Limb (tissue), 2 donors: ENCODE results near the gene PCP4L1.
A peak's percentile ranks its signal among the peaks of the same experiment; 100 is the strongest.
"Not testable (repeated sequence)": the region's sequence is repeated elsewhere in the genome, so short reads cannot be mapped to it uniquely, and the experiment has no call there.

ENCODE experiments used
- DNase-seq, 2 donors: peaks; one replicate each; pipeline ENCODE4 v3.0.0-alpha.2; 2016; ENCODE audit errors: extremely low spot score in 2 of 2

PCP4L1 gene

DNA sequence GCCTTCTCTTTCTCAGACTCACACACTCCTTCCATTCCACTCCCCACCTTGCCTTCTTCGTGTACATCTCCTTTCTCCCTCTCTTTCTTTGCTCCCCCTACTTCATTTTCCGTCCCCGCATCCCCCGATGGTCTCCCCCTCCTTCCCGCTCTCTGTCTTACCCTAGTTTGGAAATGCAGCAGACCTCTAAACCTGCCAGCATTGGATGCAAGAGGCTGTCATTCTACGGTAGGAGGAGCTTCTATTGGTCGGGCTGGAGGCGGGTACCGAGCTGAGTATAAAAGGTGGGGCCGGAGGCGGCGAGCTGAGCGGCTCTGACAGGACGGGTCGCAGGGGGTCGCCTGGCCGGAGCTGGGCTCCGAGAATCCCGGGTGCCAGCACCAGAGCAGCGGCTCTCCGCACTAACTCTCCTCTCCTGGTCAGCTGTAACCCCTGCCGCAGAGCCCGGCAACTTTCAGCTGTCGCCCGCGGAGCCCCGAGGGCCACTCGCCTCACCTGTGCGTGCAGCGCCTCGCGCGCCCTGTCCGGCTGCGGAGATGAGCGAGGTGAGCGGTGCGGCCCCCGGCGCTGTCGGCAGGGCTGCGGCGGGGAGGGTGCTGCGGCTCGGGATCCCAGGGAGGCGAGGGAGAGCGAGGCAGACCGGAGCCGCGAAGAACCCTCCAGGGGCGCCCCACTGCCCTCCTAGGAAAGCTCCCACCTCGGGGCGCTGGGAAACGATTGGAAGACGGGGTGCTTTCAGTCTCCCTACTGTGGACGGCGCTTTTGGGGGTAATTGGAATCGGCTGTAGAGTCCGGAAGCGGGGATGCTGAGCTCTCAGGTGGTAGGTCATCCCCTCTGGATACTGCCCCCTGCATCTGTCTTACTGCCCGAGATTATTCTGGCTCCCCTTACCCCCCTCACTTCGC is at the start of gene PCP4L1:
Gene PCP4L1 (plus strand): TSS at position 307 of the 906 bp plus-strand sequence. CDS start 230 bp downstream, at position 537.
- peak; percentile 21 to 66 for DNase-seq

DNA sequence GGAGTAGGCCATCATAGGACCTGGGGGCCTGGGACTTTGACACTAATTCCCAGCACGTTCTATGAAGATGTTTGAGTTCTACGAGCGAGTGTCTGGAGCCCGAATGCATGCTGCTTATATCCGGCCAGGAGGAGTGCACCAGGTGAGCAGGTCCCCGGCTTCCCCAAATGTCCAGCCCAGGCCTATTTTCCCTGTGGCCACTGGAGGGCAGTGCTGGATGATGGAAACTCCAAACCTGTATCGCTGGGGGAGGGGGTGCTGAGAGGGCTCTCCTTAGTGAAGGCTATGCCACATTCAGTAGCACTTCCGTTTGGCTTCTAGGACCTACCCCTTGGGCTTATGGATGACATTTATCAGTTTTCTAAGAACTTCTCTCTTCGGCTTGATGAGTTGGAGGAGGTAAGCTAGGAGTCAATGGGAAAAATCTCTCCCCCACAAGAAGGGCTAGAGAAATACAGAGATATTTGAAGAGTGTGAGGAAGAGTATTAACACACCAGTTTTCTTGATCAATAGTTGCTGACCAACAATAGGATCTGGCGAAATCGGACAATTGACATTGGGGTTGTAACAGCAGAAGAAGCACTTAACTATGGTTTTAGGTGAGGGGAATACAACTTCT is 48.6 kb upstream of the PCP4L1 start:
- DNase-seq, result peak in 1 of 2 donors; percentile 81

- DNase-seq, result no peak
Observed at GRCh38 chr1:161214369-161214768, 44.2 kb upstream of the PCP4L1 start.

DNA sequence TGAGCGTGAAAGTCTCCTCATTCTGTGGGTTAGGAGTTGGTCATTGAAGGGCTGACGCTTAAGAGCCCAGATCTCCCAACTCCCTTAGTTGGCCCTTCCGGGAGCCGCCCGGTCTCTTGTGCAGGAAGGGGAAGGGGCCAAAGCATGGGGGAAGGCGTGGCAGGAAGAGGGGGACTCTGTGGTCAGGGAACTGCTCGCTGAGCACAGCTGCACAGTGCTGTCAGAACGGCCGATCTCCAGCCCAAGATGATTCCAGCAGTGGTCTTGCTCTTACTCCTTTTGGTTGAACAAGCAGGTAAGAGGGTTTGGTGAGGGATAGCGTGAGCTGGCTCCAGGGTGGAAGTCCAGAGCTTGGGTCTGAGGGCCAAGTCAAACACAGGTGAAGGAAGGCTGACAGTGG is 43.5 kb upstream of the PCP4L1 start, which contains the start of gene FCER1G:
Gene FCER1G (plus strand): TSS at position 220 of the 400 bp plus-strand sequence. CDS start 27 bp downstream, at position 247.
- no peak for DNase-seq

- DNase-seq, result no peak
Observed at GRCh38 chr1:161216945-161217712, 41.4 kb upstream of the PCP4L1 start.

DNA sequence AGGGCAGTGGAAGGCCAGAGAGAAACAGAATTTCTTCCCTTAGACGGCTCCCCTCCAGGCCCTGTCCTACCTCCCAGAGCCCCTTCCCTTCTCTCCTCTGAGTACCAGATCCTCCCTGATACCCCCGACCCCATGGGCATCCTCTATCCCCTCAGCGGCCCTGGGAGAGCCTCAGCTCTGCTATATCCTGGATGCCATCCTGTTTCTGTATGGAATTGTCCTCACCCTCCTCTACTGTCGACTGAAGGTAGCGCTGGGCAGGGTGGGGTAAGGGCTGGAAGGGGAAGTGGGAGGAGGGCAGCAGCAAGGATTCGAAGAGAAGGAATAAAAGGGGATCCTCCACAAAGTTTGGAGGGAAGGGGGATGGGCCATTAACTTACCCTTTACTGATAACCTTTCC is 40.7 kb upstream of the PCP4L1 start:
- DNase-seq, result no peak

DNA sequence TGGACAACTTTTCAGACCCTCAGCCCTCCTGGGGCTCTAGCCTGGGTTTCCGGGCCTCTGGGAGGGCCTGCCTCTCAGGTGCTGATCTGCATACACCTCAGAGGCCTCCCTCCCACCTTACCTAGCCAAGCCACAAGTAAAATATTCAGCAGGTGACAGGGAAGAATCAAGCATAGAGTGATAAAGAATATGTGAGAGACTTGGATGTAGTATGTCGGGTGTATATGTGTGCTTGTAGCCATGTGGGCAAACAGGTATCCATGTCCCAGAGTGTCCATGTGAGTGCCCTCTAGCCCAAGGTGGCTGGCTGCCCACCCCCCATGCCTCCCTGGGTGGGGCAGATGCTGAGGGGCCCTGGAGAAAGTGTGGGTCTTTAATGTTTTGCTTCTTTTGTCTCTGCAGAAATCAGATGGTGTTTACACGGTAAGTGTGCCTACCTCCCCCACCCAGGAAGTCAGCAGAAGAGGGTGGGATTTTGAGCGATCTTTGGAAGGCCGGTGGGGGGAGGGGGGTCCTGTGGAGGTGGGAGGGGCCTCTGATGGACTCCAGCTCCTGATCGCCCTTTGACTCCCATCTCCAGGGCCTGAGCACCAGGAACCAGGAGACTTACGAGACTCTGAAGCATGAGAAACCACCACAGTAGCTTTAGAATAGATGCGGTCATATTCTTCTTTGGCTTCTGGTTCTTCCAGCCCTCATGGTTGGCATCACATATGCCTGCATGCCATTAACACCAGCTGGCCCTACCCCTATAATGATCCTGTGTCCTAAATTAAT is 40.1 kb upstream of the PCP4L1 start:
- no peak for DNase-seq

DNA sequence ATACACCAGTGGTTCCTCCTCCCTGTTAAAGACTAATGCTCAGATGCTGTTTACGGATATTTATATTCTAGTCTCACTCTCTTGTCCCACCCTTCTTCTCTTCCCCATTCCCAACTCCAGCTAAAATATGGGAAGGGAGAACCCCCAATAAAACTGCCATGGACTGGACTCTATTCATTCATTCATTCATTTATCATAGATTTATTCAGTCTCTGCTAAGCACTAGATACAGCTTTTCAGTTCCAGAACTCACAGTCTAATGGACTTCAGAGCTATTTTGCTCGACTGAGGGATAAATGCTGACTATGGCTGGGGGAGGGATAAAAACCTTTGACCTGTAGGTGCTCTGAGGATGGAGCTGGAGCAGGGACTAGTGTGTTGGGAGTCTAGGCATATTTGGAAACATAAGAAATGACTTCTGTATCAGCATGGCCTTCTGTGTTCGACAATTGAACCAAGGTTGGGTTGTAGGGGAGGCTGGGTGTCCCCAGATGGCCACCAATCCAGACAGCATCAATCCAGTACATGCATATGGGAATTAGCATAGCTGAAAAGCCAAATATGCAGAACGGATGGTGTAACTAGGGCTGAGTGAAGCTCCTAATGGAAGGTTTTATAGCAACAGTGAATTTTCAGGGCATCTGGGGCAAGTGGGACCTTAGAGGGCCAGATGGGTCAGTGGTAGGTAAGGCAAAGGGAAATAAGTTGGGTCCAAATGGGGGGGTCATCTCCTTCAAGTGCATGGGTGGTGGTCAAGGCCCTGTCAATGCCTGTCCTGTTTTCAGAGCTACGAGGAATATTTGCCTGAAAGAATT is 39.3 kb upstream of the PCP4L1 start:
- DNase-seq, result no peak

DNA sequence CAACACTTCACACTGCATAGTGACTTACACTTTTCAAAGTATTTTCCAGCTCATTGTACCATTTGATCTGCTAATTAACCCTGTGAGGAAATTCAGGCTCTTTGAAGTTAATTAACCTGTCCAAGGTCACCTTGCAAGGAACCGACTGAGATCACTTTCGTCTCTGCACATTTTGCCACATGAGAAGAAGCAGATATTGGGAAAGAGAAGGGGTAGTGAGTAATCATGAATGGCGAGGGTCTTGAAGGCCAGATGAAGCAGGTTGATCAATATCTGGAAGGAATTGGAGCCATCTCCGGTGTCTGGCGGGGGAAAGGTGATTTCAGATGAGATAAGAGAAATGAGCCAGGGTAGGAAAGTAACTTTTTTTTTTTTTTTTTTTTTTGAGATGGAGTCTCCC is 38.5 kb upstream of the PCP4L1 start:
- DNase-seq, result no peak

DNA sequence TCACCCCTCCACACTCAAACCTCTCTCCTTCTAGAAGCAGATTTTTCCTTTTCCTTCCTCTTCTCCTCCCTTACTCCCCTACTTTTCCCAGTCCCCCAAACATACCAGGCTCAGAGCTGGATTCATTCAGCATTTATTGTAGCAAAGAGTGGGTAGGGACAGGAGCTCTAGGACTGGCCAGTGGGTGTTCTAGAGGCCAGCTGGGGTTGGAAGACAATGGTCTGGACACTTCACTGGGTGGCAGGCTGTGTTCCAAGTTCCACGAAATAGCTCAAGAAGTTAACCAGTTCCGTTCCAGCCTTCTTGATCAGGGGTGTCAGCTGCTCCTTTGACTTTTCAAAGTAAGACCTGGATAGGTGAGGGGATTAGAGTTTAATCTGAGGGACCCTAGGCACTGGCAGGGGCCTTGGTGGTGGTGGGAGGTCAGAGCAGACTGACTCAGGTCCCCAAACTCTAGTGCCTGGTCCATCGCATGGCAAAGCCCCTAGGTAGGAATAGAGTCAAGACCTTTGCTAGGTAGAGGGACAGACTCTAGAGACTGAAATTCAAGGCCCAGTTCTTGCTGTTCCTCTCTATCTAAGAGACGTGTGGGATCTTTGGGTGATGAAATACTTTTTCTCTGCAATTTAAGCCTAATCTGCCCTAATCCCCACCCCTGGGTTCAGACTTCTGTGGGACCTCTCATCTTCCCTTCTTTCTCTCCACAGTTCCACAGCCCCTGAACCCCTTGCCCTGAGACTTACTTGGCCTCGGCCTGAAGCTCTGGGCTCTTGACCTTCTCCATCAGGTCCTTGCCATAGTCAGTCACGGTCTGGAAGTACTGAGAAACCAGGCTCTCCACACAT is 36.1 kb upstream of the PCP4L1 start:
- DNase-seq, result no peak

GRCh38 chr1:161223805-161224694 is 34.5 kb upstream of the PCP4L1 start:
- DNase-seq, result no peak

DNA sequence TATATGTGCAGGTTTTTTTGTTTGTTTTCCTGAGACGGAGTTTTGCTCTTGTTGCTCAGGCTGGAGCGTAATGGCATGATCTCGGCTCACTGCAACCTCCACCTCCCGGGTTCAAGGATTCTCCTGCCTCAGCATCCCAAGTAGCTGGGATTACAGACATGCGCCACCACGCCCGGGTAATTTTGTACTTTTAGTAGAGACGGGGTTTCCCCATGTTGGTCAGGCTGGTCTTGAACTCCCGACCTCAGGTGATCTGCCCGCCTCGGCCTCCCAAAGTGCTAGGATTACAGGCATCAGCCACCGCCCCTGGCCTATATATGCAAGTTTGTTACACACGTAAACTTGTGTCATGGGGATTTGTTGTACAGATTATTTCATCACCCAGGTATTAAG is 33.9 kb upstream of the PCP4L1 start:
- not testable (repeated sequence) for DNase-seq

DNA sequence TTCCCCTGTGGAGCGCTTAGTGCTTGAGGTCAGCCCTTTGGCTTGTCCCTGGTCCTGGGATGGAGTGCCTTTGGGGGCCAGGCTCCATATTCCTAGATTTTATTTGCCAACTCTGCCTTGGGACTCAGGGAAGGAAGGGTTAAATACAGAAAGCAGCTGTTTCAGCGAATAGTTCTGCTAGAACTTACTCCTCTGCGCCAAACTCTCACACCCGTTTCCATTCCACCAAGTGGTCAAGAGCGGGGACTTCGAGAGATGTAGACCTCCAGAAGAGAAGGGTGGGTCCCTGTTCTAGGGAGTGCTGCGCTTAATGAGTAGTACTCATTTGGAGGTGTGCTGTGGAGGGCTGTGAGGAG is 33.4 kb upstream of the PCP4L1 start:
- DNase-seq, result no peak

DNA sequence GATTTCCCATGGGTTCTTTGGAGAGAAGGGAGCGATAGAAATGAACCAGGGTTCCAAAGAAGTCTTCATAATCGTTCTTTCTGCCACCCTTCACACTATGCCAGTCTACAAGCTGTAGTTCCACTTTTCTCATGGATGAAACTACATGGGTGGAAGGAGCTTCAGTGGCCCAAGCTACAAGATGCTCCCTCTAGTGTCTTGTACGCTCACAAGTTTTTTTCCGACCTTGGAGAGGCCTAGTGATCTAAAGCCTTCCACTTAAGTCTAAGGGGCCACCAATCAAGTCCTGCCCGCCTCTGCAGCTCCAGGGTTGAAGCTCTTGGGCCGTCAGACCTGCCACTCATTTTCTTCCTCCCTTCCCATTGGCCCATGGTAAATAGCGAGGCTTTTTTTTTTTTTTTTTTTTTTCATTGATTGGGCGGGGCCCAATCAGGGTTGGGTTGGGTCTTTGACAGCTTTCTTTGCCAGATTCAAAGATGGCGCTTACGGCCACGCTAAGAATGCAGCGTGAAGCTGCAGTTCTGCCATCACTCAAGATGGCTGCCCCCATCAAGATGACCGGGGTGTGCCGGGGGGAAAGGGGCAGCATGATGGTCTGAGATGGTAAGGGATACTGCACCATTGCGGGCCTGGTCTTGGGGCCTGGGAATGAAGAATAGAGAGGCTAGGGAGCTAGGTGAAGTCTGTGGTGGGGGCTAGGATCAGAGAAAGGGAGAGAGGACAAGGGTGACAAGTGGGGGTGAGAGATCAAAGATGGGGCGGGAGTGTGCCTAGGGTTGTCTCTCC is 32.8 kb upstream of the PCP4L1 start, which contains the start of gene TOMM40L:
Gene TOMM40L (plus strand): TSS at position 527 of the 786 bp plus-strand sequence. CDS start 430 bp downstream, outside the sequence.
- peak; percentile 87 to 92 for DNase-seq

- no peak for DNase-seq
Observed at GRCh38 chr1:161226320-161226711, 32.2 kb upstream of the PCP4L1 start.

DNA sequence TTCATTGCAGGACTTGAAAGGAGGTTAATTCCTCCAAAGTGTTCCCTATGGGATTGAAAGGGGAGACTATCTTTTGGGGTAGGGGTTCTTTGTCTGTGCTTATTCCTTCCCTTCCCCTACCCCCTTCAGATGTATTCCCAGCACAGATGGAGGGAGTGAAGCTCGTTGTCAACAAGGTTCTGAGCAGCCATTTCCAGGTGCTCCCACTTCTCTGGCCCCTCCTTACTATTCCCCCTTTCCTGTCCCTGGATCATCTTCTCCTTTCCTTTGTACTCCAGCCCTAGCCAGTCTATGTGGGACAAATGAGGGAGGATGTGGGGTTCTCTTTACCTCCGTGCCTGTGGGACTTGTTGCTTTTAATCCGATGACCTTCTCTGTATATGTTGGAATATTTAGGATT is 31.8 kb upstream of the PCP4L1 start:
- DNase-seq, result no peak

GRCh38 chr1:161227196-161227871 is 31.2 kb upstream of the PCP4L1 start:
- DNase-seq, result peak; percentile 76 to 85
